Activated CD4-positive, alpha-beta memory T cell treated with anti-CD3 and anti-CD28 coated beads for 36 hours (primary cell): ENCODE data around the gene GC. TPM values are rescaled to one million over a fixed set of nuclear protein-coding genes. Genes with fewer than 3 reads are reported as not detected.

Experiments used
- CTCF ChIA-PET: fragments of 350-600 bp; sonication (Branson Sonifier 250); formaldehyde crosslinking; loops from one replicate; lab custom pipeline; 2021; ENCODE audit warnings: antibody characterized with exemption, inconsistent platforms; lab: Charles Lee
- POLR2A ChIA-PET: fragments of 350-600 bp; sonication (Branson Sonifier 250); formaldehyde crosslinking; loops from one replicate; lab custom pipeline; 2021; ENCODE audit warnings: antibody characterized with exemption; lab: Charles Lee
- DNase-seq: peaks from one replicate; pipeline ENCODE4 v3.0.0-alpha.2; 2020
- H3K27ac Mint-ChIP-seq: one replicate; pipeline ENCODE4 v1.8.0; 2021; ENCODE audit warnings: mixed read lengths
- H3K27me3 Mint-ChIP-seq: one replicate; pipeline ENCODE4 v1.8.0; 2021; ENCODE audit warnings: mixed read lengths
- H3K36me3 Mint-ChIP-seq: one replicate; pipeline ENCODE4 v1.8.0; 2021; ENCODE audit warnings: mixed read lengths
- H3K4me1 Mint-ChIP-seq: one replicate; pipeline ENCODE4 v1.8.0; 2021; ENCODE audit warnings: low read depth, mixed read lengths
- H3K4me3 Mint-ChIP-seq: one replicate; pipeline ENCODE4 v1.8.0; 2021; ENCODE audit warnings: mild to moderate bottlenecking, mixed read lengths
- H3K9me3 Mint-ChIP-seq: one replicate; pipeline ENCODE4 v1.8.0; 2021; ENCODE audit warnings: mixed read lengths
- intact Hi-C: fragments of 100-400 bp; cut with micrococcal nuclease; formaldehyde crosslinking; loops from one replicate; pipeline ENCODE4 v1.15.1; 2023
- total RNA-seq, 2 experiments: library from RNA; stranded (reverse); gene quantifications; one replicate each; pipeline ENCODE4 v1.2.3, GENCODE V29; 2021

The GC gene
- total RNA-seq, 2 experiments from 2014 or later: not detected

DNA sequence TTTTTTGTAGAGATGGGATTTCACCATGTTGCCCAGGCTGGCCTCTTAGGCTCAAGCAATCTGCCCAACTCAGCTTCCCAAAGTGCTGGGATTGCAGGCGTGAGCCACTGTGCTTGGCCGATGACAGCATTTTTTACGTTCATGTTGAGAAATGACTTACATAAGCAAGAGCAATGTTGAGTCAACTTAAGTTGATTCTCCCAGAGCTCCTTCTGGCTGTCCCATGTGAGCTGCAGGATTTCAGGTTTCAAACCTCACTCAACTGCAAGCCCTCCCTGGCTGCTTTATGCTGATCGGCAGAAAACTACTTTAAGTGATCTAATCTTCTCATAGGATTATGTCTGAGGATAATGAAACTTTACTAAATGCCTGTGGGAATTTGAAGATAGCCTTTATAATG is 86.8 kb downstream of the GC start:
- CTCF ChIA-PET: no interaction called here
- Mint-ChIP-seq H3K27ac (no peak overlapping the region), H3K9me3 (no peaks in the 10 kb centered on the region), H3K4me3 (no peak overlapping the region), H3K36me3 (no peaks in the 10 kb centered on the region), H3K4me1 (no peaks in the 10 kb centered on the region), H3K27me3 (peaks cover 13% of the 10 kb centered on the region)
- intact Hi-C loops: no loop called here
- POLR2A ChIA-PET: no interaction called here
- DNase-seq: no peak

DNA sequence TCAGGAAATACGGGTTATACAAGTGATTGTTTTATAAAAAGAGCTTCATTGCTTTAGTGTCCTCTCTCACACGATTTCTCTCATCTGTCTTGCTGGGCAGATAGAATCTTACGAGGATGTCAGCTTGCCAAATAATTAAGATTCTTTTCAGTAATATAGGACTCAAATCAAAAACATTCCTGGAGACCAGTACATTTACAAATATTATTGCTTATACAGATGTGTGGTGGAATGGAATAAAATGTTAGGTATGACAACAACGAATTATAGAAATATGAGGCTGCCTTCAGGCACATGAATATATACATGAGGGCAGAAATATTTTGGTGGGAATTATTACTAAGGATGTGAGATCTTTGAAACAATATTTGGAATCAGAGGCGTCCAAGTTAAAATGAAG is 88.9 kb downstream of the GC start:
- H3K36me3 Mint-ChIP-seq: no peaks in the 10 kb centered on the region
- ChIA-PET CTCF (no interaction called here), POLR2A (no interaction called here)
- intact Hi-C loops: no loop called here
- no peak overlapping the region for H3K27ac Mint-ChIP-seq
- H3K9me3 Mint-ChIP-seq: no peaks in the 10 kb centered on the region
- no peaks in the 10 kb centered on the region for H3K4me1 Mint-ChIP-seq
- H3K4me3 Mint-ChIP-seq: no peak overlapping the region
- DNase-seq: no peak
- peaks cover 15% of the 10 kb centered on the region for H3K27me3 Mint-ChIP-seq

DNA sequence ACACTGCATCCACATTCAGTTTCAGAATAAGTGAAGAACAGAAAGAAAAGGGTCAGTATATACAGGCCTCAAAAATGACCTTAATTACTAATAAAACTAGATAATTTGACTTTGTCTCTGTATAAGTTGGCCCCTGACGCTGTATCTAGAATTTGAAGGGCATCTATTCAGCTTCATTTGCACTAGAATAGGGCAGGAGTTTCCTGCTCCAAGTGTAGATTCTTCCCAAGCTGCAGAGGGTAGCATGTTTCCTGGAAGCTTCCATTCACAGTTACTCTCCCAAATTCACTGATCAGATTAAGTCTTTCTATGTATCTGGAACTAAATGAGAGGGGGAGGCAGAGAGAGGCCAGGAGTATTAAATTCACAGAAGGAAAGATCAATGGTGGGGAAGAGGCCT is 90.9 kb downstream of the GC start:
- no peak for DNase-seq
- Mint-ChIP-seq H3K27ac (no peak overlapping the region), H3K4me1 (no peaks in the 10 kb centered on the region), H3K36me3 (no peaks in the 10 kb centered on the region), H3K27me3 (peaks cover 25% of the 10 kb centered on the region), H3K4me3 (no peak overlapping the region), H3K9me3 (no peaks in the 10 kb centered on the region)
- intact Hi-C loops: no loop called here
- CTCF ChIA-PET: interaction anchor here (0.5 to 1.0 kb wide), 2 partner anchors 30 to 314 kb away, joined by 3 to 4 read pairs; no protein-coding TSS in a partner anchor
- POLR2A ChIA-PET: no interaction called here

DNA sequence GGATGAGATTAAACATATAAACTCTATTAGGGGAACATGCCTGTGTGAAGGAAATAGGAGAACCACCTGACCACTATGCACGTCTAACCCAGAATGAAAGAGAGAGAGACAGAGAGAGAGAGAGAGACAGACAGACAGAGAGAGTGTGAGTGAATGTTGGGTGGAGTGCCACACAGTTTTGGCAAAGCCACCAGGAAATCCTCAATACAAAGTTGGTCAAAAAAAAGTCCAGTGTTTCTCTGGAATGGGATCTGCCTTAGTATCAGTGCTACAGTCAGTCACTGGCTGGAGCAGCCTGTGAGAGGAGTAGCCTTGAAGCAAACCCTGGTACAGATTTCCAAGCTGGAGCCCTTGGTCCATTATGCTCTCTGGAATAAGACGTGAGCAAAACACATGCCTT is 91.7 kb downstream of the GC start:
- CTCF ChIA-PET: no interaction called here
- no peaks in the 10 kb centered on the region for H3K4me1 Mint-ChIP-seq
- no peaks in the 10 kb centered on the region for H3K36me3 Mint-ChIP-seq
- no peak overlapping the region for H3K4me3 Mint-ChIP-seq
- POLR2A ChIA-PET: no interaction called here
- intact Hi-C loops: no loop called here
- no peaks in the 10 kb centered on the region for H3K9me3 Mint-ChIP-seq
- H3K27ac Mint-ChIP-seq: no peak overlapping the region
- DNase-seq: no peak
- H3K27me3 Mint-ChIP-seq: peaks cover 19% of the 10 kb centered on the region

Other genes with a start within 250 kb of the GC start
- gene NPFFR2, start 247.9 kb upstream of the GC start, total RNA-seq: not detected